ENCODE data around the gene MCCD1.

Gene MCCD1

GRCh38 chr6:31578184-31579118 is 49.7 kb downstream of the MCCD1 start:
- H3K4me3 ChIP-seq (replicated peaks in 1 of 2; ENCODE audit: low read depth in 2 of 2, low read length in 2 of 2): no peak overlapping the region
- DNase-seq (ENCODE audit: low read depth in 2 of 2): no peak
- no peak for TF ChIP-seq CTCF (IDR thresholded peaks at IDR 0.05; ENCODE audit: low read depth, low read length)

GRCh38 chr6:31579119-31579505 is 50.4 kb downstream of the MCCD1 start:
- no peak for DNase-seq (ENCODE audit: low read depth in 2 of 2)
- no peak for TF ChIP-seq CTCF (IDR thresholded peaks at IDR 0.05; ENCODE audit: low read depth, low read length)
- H3K4me3 ChIP-seq (replicated peaks in 1 of 2; ENCODE audit: low read depth in 2 of 2, low read length in 2 of 2): no peak overlapping the region

All from cardiac fibroblast (primary cell).